ENCODE data around the gene CNTN1. TPM values are rescaled to one million over a fixed set of nuclear protein-coding genes. Genes with fewer than 3 reads are reported as not detected.
A peak's percentile ranks its signal among the peaks of the same experiment; 100 is the strongest.

Gene CNTN1
- total RNA-seq, 4 donors from 2014 or later = 44.2 to 65.6 (median 57.6) TPM

- no peaks in the 10 kb centered on the region for H3K36me3 ChIP-seq
- 88% methylated on average over 3 of the region's 3 CpGs for WGBS
- TF ChIP-seq CTCF (IDR thresholded peaks at IDR 0.05) (no peak), POLR2A (IDR thresholded peaks at IDR 0.05; ENCODE audit: low read depth) (no peak), POLR2AphosphoS5 (IDR thresholded peaks at IDR 0.05) (no peak), EP300 (IDR thresholded peaks at IDR 0.05) (no peak)
Observed at GRCh38 chr12:40993158-40993557, 300.9 kb downstream of the CNTN1 start.

GRCh38 chr12:40996091-40996490, 303.9 kb downstream of the CNTN1 start:
- H3K27ac ChIP-seq (replicated peaks in 1 of 4) = no peak overlapping the region
- H3K27me3 ChIP-seq = no peaks in the 10 kb centered on the region
- H3K4me1 ChIP-seq = peaks cover 0 to 13% (median 7%) of the 10 kb centered on the region in 4 donors
- no peak for DNase-seq (ENCODE audit: extremely low spot score)
- no peaks in the 10 kb centered on the region for H3K9me3 ChIP-seq
- no peak for TF ChIP-seq CTCF (IDR thresholded peaks at IDR 0.05)
- no peak for TF ChIP-seq EP300 (IDR thresholded peaks at IDR 0.05)
- no peak for TF ChIP-seq POLR2A (IDR thresholded peaks at IDR 0.05; ENCODE audit: low read depth)
- no peak for TF ChIP-seq POLR2AphosphoS5 (IDR thresholded peaks at IDR 0.05)
- intact Hi-C loops (cut with DNase I) = no loop called here
- 93% methylated on average over 4 of the region's 4 CpGs for WGBS
- H3K4me3 ChIP-seq = no peak overlapping the region
- no peaks in the 10 kb centered on the region for H3K36me3 ChIP-seq

More at GRCh38 chr12:40993158-40993557, 300.9 kb downstream of the CNTN1 start:
- Histone ChIP-seq H3K4me3 (no peak overlapping the region), H3K27ac (replicated peaks in 1 of 4) (no peak overlapping the region), H3K27me3 (no peaks in the 10 kb centered on the region), H3K9me3 (no peaks in the 10 kb centered on the region), H3K4me1 (peaks cover 0 to 30% (median 26%) of the 10 kb centered on the region in 4 donors)
- DNase-seq (ENCODE audit: extremely low spot score) = no peak
- intact Hi-C loops (cut with DNase I) = no loop called here

GRCh38 chr12:40999210-40999609, 307.0 kb downstream of the CNTN1 start:
- peaks cover 0 to 13% (median 7%) of the 10 kb centered on the region in 4 donors for H3K4me1 ChIP-seq
- 58% methylated on average over 1 of the region's 1 CpG for WGBS
- H3K27ac ChIP-seq (replicated peaks in 1 of 4) = no peak overlapping the region
- intact Hi-C loops (cut with DNase I) = no loop called here
- H3K9me3 ChIP-seq = peaks cover 0 to 7% (median 1%) of the 10 kb centered on the region in 4 donors
- H3K4me3 ChIP-seq = no peak overlapping the region
- TF ChIP-seq POLR2AphosphoS5 (IDR thresholded peaks at IDR 0.05) (no peak), POLR2A (IDR thresholded peaks at IDR 0.05; ENCODE audit: low read depth) (no peak), CTCF (IDR thresholded peaks at IDR 0.05) (no peak), EP300 (IDR thresholded peaks at IDR 0.05) (no peak)
- H3K27me3 ChIP-seq = no peaks in the 10 kb centered on the region
- DNase-seq (ENCODE audit: extremely low spot score) = no peak
- H3K36me3 ChIP-seq = no peaks in the 10 kb centered on the region

- Histone ChIP-seq H3K36me3 (no peaks in the 10 kb centered on the region), H3K4me3 (no peak overlapping the region), H3K27me3 (no peaks in the 10 kb centered on the region), H3K27ac (replicated peaks in 1 of 4) (no peak overlapping the region), H3K9me3 (peaks cover 0 to 23% (median 10%) of the 10 kb centered on the region in 4 donors), H3K4me1 (peaks cover 0 to 3% (median 1%) of the 10 kb centered on the region in 4 donors)
- DNase-seq (ENCODE audit: extremely low spot score) = no peak
- WGBS = 76% methylated on average over 1 of the region's 1 CpG
- intact Hi-C loops (cut with DNase I) = no loop called here
- TF ChIP-seq EP300 (IDR thresholded peaks at IDR 0.05) (no peak), POLR2AphosphoS5 (IDR thresholded peaks at IDR 0.05) (no peak), CTCF (IDR thresholded peaks at IDR 0.05) (no peak), POLR2A (IDR thresholded peaks at IDR 0.05; ENCODE audit: low read depth) (no peak)
Observed at GRCh38 chr12:41008472-41008871, 316.2 kb downstream of the CNTN1 start.

- H3K4me3 ChIP-seq = no peak overlapping the region
- TF ChIP-seq CTCF (IDR thresholded peaks at IDR 0.05) (peak in 1 of 3 experiments; percentile 38), POLR2AphosphoS5 (IDR thresholded peaks at IDR 0.05) (no peak)
- 94% methylated on average over 1 of the region's 1 CpG for WGBS
- H3K27me3 ChIP-seq = no peaks in the 10 kb centered on the region
- H3K36me3 ChIP-seq = no peaks in the 10 kb centered on the region
- H3K27ac ChIP-seq (replicated peaks in 1 of 4) = no peak overlapping the region
- H3K9me3 ChIP-seq = peaks cover 0 to 4% (median 0%) of the 10 kb centered on the region in 4 donors
- peaks cover 0 to 16% (median 14%) of the 10 kb centered on the region in 4 donors for H3K4me1 ChIP-seq
- intact Hi-C loops (cut with DNase I) = no loop called here
- DNase-seq (ENCODE audit: extremely low spot score) = no peak
Observed at GRCh38 chr12:41011939-41012338, 319.7 kb downstream of the CNTN1 start.
